Naive thymus-derived CD4-positive, alpha-beta T cell (primary cell): Measurements from ENCODE around the gene ZNF326. TPM values are rescaled to one million over a fixed set of nuclear protein-coding genes. Genes with fewer than 3 reads are reported as not detected.

Experiments used
- ATAC-seq: fragments of 150-1000 bp; cut with Tn5 transposase; 2 replicates; pipeline ENCODE4 v1.10.0; 2021; ENCODE audit warnings: mild to moderate bottlenecking, moderate library complexity
- CTCF ChIA-PET: fragments of 350-600 bp; sonication (Branson Sonifier 250); formaldehyde crosslinking; loops from one replicate; lab custom pipeline; 2021; ENCODE audit warnings: antibody characterized with exemption; lab: Charles Lee
- POLR2A ChIA-PET: fragments of 350-600 bp; sonication (Branson Sonifier 250); formaldehyde crosslinking; loops from one replicate; lab custom pipeline; 2021; ENCODE audit warnings: antibody characterized with exemption, inconsistent platforms; lab: Charles Lee
- DNase-seq, 9 donors: peaks; one replicate each; pipeline versions ENCODE4 v3.0.0 to v3.0.0-alpha.2; 2020 to 2022; ENCODE audit warnings: mixed read lengths in 1 of 9
- H3K27ac ChIP-seq: one replicate; pipeline ENCODE4 v1.7.0; 2013; ENCODE audit warnings: mild to moderate bottlenecking, low read depth, low read length, moderate library complexity
- H3K27me3 ChIP-seq, 2 donors: one replicate each; pipeline ENCODE4 v1.7.0; 2013; ENCODE audit warnings: low read length in 2 of 2, mild to moderate bottlenecking in 2 of 2, moderate library complexity in 2 of 2; ENCODE audit not compliant: control insufficient read depth in 2 of 2, insufficient read depth in 2 of 2
- H3K36me3 ChIP-seq, 3 experiments: 1 replicate in 2 of 3; 2 replicates in 1 of 3; pipeline ENCODE4 v1.7.0; 2013; ENCODE audit warnings: low read length in 3 of 3, mild to moderate bottlenecking in 3 of 3, moderate library complexity in 1 of 3; ENCODE audit not compliant: insufficient read depth in 3 of 3, control insufficient read depth in 2 of 3
- H3K4me1 ChIP-seq, 2 donors: one replicate each; pipeline ENCODE4 v1.7.0; 2013; ENCODE audit warnings: low read length in 2 of 2, mild to moderate bottlenecking in 2 of 2, moderate library complexity in 1 of 2; ENCODE audit not compliant: control insufficient read depth in 2 of 2, insufficient read depth in 2 of 2
- H3K4me3 ChIP-seq: 2 replicates; pipeline ENCODE4 v1.7.0; 2013; ENCODE audit warnings: mild to moderate bottlenecking, low read length
- H3K9me3 ChIP-seq, 3 experiments: 1 replicate in 2 of 3; 2 replicates in 1 of 3; pipeline ENCODE4 v1.7.0; 2013; ENCODE audit warnings: low read length in 3 of 3; ENCODE audit not compliant: control insufficient read depth in 2 of 3
- H3K27ac Mint-ChIP-seq, 9 donors: one replicate each; pipeline ENCODE4 v1.8.0; 2020 to 2022; ENCODE audit warnings: mixed read lengths in 9 of 9, mild to moderate bottlenecking in 8 of 9, moderate library complexity in 5 of 9, inconsistent platforms in 2 of 9
- H3K27me3 Mint-ChIP-seq, 5 donors: one replicate each; pipeline ENCODE4 v1.8.0; 2021 to 2022; ENCODE audit warnings: mixed read lengths in 5 of 5, mild to moderate bottlenecking in 1 of 5
- H3K36me3 Mint-ChIP-seq, 5 donors: one replicate each; pipeline ENCODE4 v1.8.0; 2020 to 2022; ENCODE audit warnings: mixed read lengths in 5 of 5, mild to moderate bottlenecking in 3 of 5, inconsistent platforms in 1 of 5
- H3K4me1 Mint-ChIP-seq, 7 donors: one replicate each; pipeline ENCODE4 v1.8.0; 2020 to 2022; ENCODE audit warnings: mixed read lengths in 7 of 7, mild to moderate bottlenecking in 3 of 7, inconsistent platforms in 1 of 7
- H3K4me3 Mint-ChIP-seq, 10 donors: one replicate each; pipeline ENCODE4 v1.8.0; 2020 to 2022; ENCODE audit warnings: mild to moderate bottlenecking in 10 of 10, mixed read lengths in 10 of 10, moderate library complexity in 6 of 10, inconsistent platforms in 2 of 10
- H3K9me3 Mint-ChIP-seq, 11 donors: one replicate each; pipeline ENCODE4 v1.8.0; 2020 to 2022; ENCODE audit warnings: mixed read lengths in 11 of 11, mild to moderate bottlenecking in 4 of 11, inconsistent platforms in 1 of 11, moderate library complexity in 1 of 11
- intact Hi-C, 2 donors: fragments of 100-400 bp; cut with micrococcal nuclease; formaldehyde crosslinking; loops; one replicate each; pipeline ENCODE4 v1.15.1; 2023
- polyA plus RNA-seq, 2 donors: library from polyadenylated mRNA; unstranded; fragments of 300-500 nt; fragmentation: Illumina TruSeq; gene quantifications; one replicate each; pipeline ENCODE4 v1.2.3, GENCODE V29; 2021
- total RNA-seq, 6 experiments: library from RNA in 5 of 6; stranded (reverse) in 5 of 6; gene quantifications; 1 replicate in 5 of 6; 2 replicates in 1 of 6; pipeline ENCODE4 v1.2.3 and lab custom pipeline; 2021 to 2026

Gene ZNF326
- total and polyA plus RNA-seq, 7 experiments from 2014 or later: 3.6 to 52.5 (median 19.5) TPM

GRCh38 chr1:89950703-89951102 is 44.2 kb upstream of the ZNF326 start:
- H3K4me1 ChIP-seq: no peaks in the 10 kb centered on the region
- H3K9me3 ChIP-seq: no peaks in the 10 kb centered on the region
- H3K27ac ChIP-seq: no peak overlapping the region
- peaks cover 0 to 24% (median 7%) of the 10 kb centered on the region in 7 donors for H3K4me1 Mint-ChIP-seq
- no peak for ATAC-seq
- H3K9me3 Mint-ChIP-seq: peaks cover 0 to 3% (median 0%) of the 10 kb centered on the region in 11 donors
- ChIA-PET POLR2A (no interaction called here), CTCF (no interaction called here)
- no peak overlapping the region for H3K4me3 Mint-ChIP-seq
- peaks cover 0 to 4% (median 0%) of the 10 kb centered on the region in 5 donors for H3K27me3 Mint-ChIP-seq
- no peak for DNase-seq
- H3K27me3 ChIP-seq: no peaks in the 10 kb centered on the region
- no peaks in the 10 kb centered on the region for H3K36me3 ChIP-seq
- H3K27ac Mint-ChIP-seq: no peak overlapping the region
- no peak overlapping the region for H3K4me3 ChIP-seq
- intact Hi-C loops: loop anchor here in 1 of 2 donors (10.0 kb wide), 1 partner anchor 106 kb away; no protein-coding TSS in a partner anchor
- H3K36me3 Mint-ChIP-seq: peaks cover 0 to 5% (median 3%) of the 10 kb centered on the region in 5 donors

GRCh38 chr1:89951766-89952604 is 42.9 kb upstream of the ZNF326 start:
- no peak overlapping the region for H3K4me3 ChIP-seq
- ATAC-seq (no peak), DNase-seq (no peak)
- POLR2A ChIA-PET: interaction anchor here (0.7 kb wide), 1 partner anchor 34 kb away, joined by 4 read pairs; no protein-coding TSS in a partner anchor
- H3K27ac Mint-ChIP-seq: no peak overlapping the region
- H3K4me3 Mint-ChIP-seq: no peak overlapping the region
- H3K9me3 Mint-ChIP-seq: peaks cover 0 to 3% (median 0%) of the 10 kb centered on the region in 11 donors
- H3K4me1 ChIP-seq: peaks cover 0 to under 1% of the 10 kb centered on the region in 2 donors
- H3K36me3 Mint-ChIP-seq: peaks cover 0 to 5% (median 3%) of the 10 kb centered on the region in 5 donors
- H3K27ac ChIP-seq: no peak overlapping the region
- no peaks in the 10 kb centered on the region for H3K36me3 ChIP-seq
- H3K27me3 Mint-ChIP-seq: peaks cover 0 to 4% (median 0%) of the 10 kb centered on the region in 5 donors
- H3K4me1 Mint-ChIP-seq: peaks cover 5 to 28% (median 12%) of the 10 kb centered on the region in 7 donors
- intact Hi-C loops: loop anchor here in 1 of 2 donors (10.0 kb wide), 1 partner anchor 107 kb away; no protein-coding TSS in a partner anchor
- H3K9me3 ChIP-seq: no peaks in the 10 kb centered on the region
- no peaks in the 10 kb centered on the region for H3K27me3 ChIP-seq
- CTCF ChIA-PET: interaction anchor here (1.1 kb wide), 1 partner anchor 147 kb away, joined by 3 read pairs; no protein-coding TSS in a partner anchor

GRCh38 chr1:89952605-89953130 is 42.2 kb upstream of the ZNF326 start:
- Histone ChIP-seq H3K36me3 (no peaks in the 10 kb centered on the region), H3K4me3 (no peak overlapping the region), H3K27me3 (no peaks in the 10 kb centered on the region), H3K27ac (no peak overlapping the region), H3K9me3 (no peaks in the 10 kb centered on the region), H3K4me1 (peaks cover 0 to 8% of the 10 kb centered on the region in 2 donors)
- H3K36me3 Mint-ChIP-seq: peaks cover 0 to 5% (median 3%) of the 10 kb centered on the region in 5 donors
- no peak overlapping the region for H3K27ac Mint-ChIP-seq
- peaks cover 10 to 34% (median 17%) of the 10 kb centered on the region in 7 donors for H3K4me1 Mint-ChIP-seq
- ChIA-PET CTCF (interaction anchor here (1.1 kb wide), 1 partner anchor 148 kb away, joined by 3 read pairs; no protein-coding TSS in a partner anchor), POLR2A (interaction anchor here (0.7 kb wide), 1 partner anchor 33 kb away, joined by 4 read pairs; no protein-coding TSS in a partner anchor)
- DNase-seq (no peak), ATAC-seq (no peak)
- H3K4me3 Mint-ChIP-seq: no peak overlapping the region
- intact Hi-C loops: loop anchor here (1.0 to 10.0 kb wide), 4 partner anchors 108 to 469 kb away; no protein-coding TSS in a partner anchor
- H3K27me3 Mint-ChIP-seq: peaks cover 0 to 4% (median 0%) of the 10 kb centered on the region in 5 donors
- H3K9me3 Mint-ChIP-seq: peaks cover 0 to 3% (median 0%) of the 10 kb centered on the region in 11 donors

- Histone ChIP-seq H3K4me3 (no peak overlapping the region), H3K36me3 (no peaks in the 10 kb centered on the region), H3K27me3 (no peaks in the 10 kb centered on the region), H3K9me3 (no peaks in the 10 kb centered on the region), H3K4me1 (peaks cover 0 to 10% of the 10 kb centered on the region in 2 donors), H3K27ac (no peak overlapping the region)
- intact Hi-C loops: loop anchor here (1.0 to 10.0 kb wide), 4 partner anchors 108 to 470 kb away; no protein-coding TSS in a partner anchor
- H3K27ac Mint-ChIP-seq: peak overlapping the region in 3 of 9 donors; percentile 6 to 50 (median 25)
- ChIA-PET POLR2A (no interaction called here), CTCF (no interaction called here)
- ATAC-seq (peak; percentile 60), DNase-seq (peak in 3 of 9 donors; percentile 5 to 24 (median 6))
- H3K36me3 Mint-ChIP-seq: peaks cover 0 to 1% (median 0%) of the 10 kb centered on the region in 5 donors
- H3K9me3 Mint-ChIP-seq: peaks cover 0 to 3% (median 0%) of the 10 kb centered on the region in 11 donors
- H3K4me1 Mint-ChIP-seq: peaks cover 10 to 39% (median 17%) of the 10 kb centered on the region in 7 donors
- peaks cover 0 to 1% (median 0%) of the 10 kb centered on the region in 5 donors for H3K27me3 Mint-ChIP-seq
- no peak overlapping the region for H3K4me3 Mint-ChIP-seq
Observed at GRCh38 chr1:89953131-89953626, 41.7 kb upstream of the ZNF326 start.

- H3K27ac Mint-ChIP-seq: peak overlapping the region in 1 of 9 donors; percentile 30
- no peak overlapping the region for H3K4me3 Mint-ChIP-seq
- intact Hi-C loops: loop anchor here (1.0 to 10.0 kb wide), 4 partner anchors 109 to 471 kb away; no protein-coding TSS in a partner anchor
Observed at GRCh38 chr1:89953929-89954328, 41.0 kb upstream of the ZNF326 start.

GRCh38 chr1:89954401-89954800 is 40.5 kb upstream of the ZNF326 start:
- Histone ChIP-seq H3K4me3 (no peak overlapping the region), H3K9me3 (no peaks in the 10 kb centered on the region), H3K27me3 (no peaks in the 10 kb centered on the region), H3K27ac (no peak overlapping the region), H3K4me1 (peaks cover 0 to 18% of the 10 kb centered on the region in 2 donors), H3K36me3 (no peaks in the 10 kb centered on the region)
- peaks cover 10 to 52% (median 29%) of the 10 kb centered on the region in 7 donors for H3K4me1 Mint-ChIP-seq
- H3K36me3 Mint-ChIP-seq: peaks cover 0 to 3% (median 0%) of the 10 kb centered on the region in 5 donors
- ChIA-PET POLR2A (no interaction called here), CTCF (no interaction called here)
- H3K27ac Mint-ChIP-seq: peak overlapping the region in 1 of 9 donors; percentile 38
- intact Hi-C loops: loop anchor here in 1 of 2 donors (10.0 kb wide), 1 partner anchor 110 kb away; no protein-coding TSS in a partner anchor
- no peak overlapping the region for H3K4me3 Mint-ChIP-seq
- peaks cover 0 to 5% (median 0%) of the 10 kb centered on the region in 11 donors for H3K9me3 Mint-ChIP-seq
- ATAC-seq (no peak), DNase-seq (no peak)
- H3K27me3 Mint-ChIP-seq: no peaks in the 10 kb centered on the region

More at GRCh38 chr1:89953929-89954328, 41.0 kb upstream of the ZNF326 start:
- no peak for ATAC-seq
- Histone ChIP-seq H3K4me1 (peaks cover 0 to 13% of the 10 kb centered on the region in 2 donors), H3K4me3 (no peak overlapping the region), H3K9me3 (no peaks in the 10 kb centered on the region), H3K27me3 (no peaks in the 10 kb centered on the region), H3K27ac (no peak overlapping the region), H3K36me3 (no peaks in the 10 kb centered on the region)
- Mint-ChIP-seq H3K27me3 (no peaks in the 10 kb centered on the region), H3K4me1 (peaks cover 10 to 47% (median 24%) of the 10 kb centered on the region in 7 donors), H3K36me3 (no peaks in the 10 kb centered on the region), H3K9me3 (peaks cover 0 to 3% (median 0%) of the 10 kb centered on the region in 11 donors)
- POLR2A ChIA-PET: no interaction called here
- CTCF ChIA-PET: interaction anchor here (0.6 kb wide), 1 partner anchor 15 kb away, joined by 3 read pairs; no protein-coding TSS in a partner anchor
- DNase-seq: no peak
